ENCODE data around the gene PRKAA1.
"Not testable (repeated sequence)": the region's sequence is repeated elsewhere in the genome, so short reads cannot be mapped to it uniquely, and the experiment has no call there.

Gene PRKAA1

DNA sequence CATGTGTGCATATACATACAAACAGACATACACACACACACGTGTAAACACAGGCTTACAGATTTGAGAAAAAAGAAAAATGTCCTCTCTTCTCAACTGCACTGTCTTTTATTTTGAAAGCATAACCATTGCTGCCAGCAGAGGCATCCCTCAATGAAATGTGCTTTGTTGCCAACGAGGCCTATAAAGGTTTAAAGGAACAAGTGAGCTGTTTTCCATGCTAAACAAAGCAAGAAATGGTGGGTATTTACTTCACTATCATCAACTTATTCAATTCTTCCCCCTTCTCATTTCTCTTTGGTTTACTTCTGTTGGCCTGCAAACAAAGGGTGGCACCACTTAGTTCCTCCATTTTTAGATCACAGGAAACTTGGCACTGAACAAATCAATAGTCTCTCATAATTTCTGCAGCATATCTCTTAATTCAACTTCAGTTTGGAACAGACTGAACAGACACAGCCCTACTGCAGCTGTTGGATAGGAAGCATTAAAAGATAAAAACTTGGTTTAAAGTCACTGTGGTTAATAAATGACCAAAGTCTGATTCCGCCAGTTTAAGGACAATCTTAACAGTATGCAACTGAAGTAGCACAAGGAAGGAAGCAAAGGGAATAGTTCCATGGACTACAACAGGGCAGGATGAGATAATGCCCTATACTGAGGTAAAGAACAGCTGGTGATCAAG is 64.2 kb downstream of the PRKAA1 start:
- H3K27me3 ChIP-seq (replicated peaks), result no peaks in the 10 kb centered on the region
- TF ChIP-seq, protein P1, sequence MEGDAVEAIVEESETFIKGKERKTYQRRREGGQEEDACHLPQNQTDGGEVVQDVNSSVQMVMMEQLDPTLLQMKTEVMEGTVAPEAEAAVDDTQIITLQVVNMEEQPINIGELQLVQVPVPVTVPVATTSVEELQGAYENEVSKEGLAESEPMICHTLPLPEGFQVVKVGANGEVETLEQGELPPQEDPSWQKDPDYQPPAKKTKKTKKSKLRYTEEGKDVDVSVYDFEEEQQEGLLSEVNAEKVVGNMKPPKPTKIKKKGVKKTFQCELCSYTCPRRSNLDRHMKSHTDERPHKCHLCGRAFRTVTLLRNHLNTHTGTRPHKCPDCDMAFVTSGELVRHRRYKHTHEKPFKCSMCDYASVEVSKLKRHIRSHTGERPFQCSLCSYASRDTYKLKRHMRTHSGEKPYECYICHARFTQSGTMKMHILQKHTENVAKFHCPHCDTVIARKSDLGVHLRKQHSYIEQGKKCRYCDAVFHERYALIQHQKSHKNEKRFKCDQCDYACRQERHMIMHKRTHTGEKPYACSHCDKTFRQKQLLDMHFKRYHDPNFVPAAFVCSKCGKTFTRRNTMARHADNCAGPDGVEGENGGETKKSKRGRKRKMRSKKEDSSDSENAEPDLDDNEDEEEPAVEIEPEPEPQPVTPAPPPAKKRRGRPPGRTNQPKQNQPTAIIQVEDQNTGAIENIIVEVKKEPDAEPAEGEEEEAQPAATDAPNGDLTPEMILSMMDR (IDR thresholded peaks at IDR 0.05; ENCODE audit: low read depth, low read length, missing control alignments), result no peak
- DNase-seq, result no peak
- in situ Hi-C loops (cut with HindIII; ENCODE audit: low pct_ligation_motif_present, low sequenced_read_pairs), result no loop called here
- no peaks in the 10 kb centered on the region for H3K36me3 ChIP-seq (replicated peaks)
- no peak overlapping the region for H3K4me3 ChIP-seq (ENCODE audit: low read depth, low read length)
- peak overlapping the region; percentile 45 for H3K27ac ChIP-seq

DNA sequence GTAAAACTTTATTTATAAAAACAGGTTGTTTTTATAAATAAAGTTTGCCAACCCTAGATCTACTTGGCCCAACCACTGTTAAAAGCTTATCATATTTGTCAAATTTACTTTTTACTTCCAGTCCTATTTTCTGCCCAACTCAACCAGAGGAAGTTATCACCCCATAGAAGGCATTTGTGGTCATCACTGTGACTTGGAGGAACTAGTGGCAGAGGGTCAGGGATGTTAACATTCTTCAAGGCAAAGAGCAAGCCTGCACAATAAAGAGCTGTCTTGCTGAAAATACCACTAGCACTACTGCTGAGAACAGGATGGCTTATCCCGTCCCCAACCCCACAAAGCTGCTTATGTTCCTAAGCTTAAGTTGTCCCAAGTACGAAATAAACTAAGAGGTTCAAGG is 64.7 kb downstream of the PRKAA1 start:
- no peak for DNase-seq
- in situ Hi-C loops (cut with HindIII; ENCODE audit: low pct_ligation_motif_present, low sequenced_read_pairs), result no loop called here

DNA sequence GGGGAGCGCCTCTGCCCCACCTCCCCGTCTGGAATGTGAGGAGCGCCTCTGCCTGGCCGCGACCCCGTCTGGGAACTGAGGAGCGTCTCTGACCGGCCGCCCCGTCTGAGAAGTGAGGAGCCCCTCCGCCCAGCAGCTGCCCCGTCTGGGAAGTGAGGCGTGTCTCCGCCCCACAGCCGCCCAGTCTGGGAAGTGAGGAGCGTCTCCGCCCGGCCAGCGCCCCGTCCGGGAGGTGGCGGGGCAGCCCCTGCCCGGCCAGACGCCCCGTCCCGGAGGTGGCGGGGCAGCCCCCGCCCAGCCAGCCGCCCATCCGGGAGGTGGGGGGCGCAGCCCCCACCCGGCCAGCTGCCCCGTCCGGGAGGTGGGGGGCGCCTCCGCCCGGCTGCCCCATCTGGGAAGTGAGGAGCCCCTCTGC is 75.7 kb downstream of the PRKAA1 start:
- H3K36me3 ChIP-seq (replicated peaks); DNase-seq; H3K27ac ChIP-seq; H3K4me3 ChIP-seq (ENCODE audit: low read depth, low read length); H3K27me3 ChIP-seq (replicated peaks); in situ Hi-C loops (cut with HindIII; ENCODE audit: low pct_ligation_motif_present, low sequenced_read_pairs): not testable (repeated sequence)

More for the DNA sequence above, 64.7 kb downstream of the PRKAA1 start:
- no peak overlapping the region for H3K27ac ChIP-seq
- H3K36me3 ChIP-seq (replicated peaks), result no peaks in the 10 kb centered on the region
- H3K4me3 ChIP-seq (ENCODE audit: low read depth, low read length), result no peak overlapping the region
- no peaks in the 10 kb centered on the region for H3K27me3 ChIP-seq (replicated peaks)
- TF ChIP-seq, protein P1 (IDR thresholded peaks at IDR 0.05; ENCODE audit: low read depth, low read length, missing control alignments), result no peak

DNA sequence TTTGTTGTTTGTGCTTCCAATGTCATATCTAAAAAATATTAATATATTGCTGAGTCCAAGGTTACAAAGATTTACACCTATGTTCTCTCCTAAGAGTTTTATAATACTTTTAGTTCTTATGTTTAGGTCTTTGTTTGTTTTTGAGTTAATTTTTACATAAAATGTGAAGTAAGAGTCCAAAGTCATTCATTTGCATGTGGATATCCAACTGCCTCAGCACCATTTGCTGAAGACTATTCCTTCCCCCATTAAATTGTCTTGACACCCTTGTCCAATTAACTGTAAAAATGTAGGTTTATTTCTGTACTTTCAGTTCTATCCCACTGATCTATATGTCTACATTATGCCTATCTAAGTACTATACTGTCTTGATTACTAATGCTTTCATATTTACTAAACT is 78.1 kb downstream of the PRKAA1 start:
- Histone ChIP-seq H3K27me3 (replicated peaks) (no peaks in the 10 kb centered on the region), H3K27ac (no peak overlapping the region), H3K4me3 (ENCODE audit: low read depth, low read length) (no peak overlapping the region), H3K36me3 (replicated peaks) (no peaks in the 10 kb centered on the region)
- DNase-seq, result no peak
- TF ChIP-seq, protein P1 (IDR thresholded peaks at IDR 0.05; ENCODE audit: low read depth, low read length, missing control alignments), result no peak
- in situ Hi-C loops (cut with HindIII; ENCODE audit: low pct_ligation_motif_present, low sequenced_read_pairs), result no loop called here

DNA sequence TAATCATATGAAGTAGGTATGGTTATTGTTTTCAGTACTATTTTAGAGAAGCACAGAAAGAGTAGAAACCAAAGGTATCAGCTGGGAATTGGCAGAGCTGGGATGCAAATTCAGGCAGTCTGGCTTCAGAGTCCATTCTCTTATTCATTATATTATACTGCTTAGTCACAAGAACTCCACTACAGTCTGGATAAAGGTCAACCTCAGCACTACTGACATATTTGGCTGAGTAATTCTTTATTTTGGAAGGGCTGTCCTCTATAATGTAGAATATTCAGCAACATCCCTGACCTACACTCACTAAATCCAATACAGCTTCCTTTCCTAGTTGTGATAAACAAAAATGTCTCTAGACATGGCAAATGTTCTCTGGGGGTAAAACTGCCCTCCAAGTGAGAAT is 80.9 kb downstream of the PRKAA1 start:
- H3K4me3 ChIP-seq (ENCODE audit: low read depth, low read length), result no peak overlapping the region
- in situ Hi-C loops (cut with HindIII; ENCODE audit: low pct_ligation_motif_present, low sequenced_read_pairs), result no loop called here
- no peak overlapping the region for H3K27ac ChIP-seq
- no peak for DNase-seq
- no peaks in the 10 kb centered on the region for H3K36me3 ChIP-seq (replicated peaks)
- TF ChIP-seq, protein P1 (IDR thresholded peaks at IDR 0.05; ENCODE audit: low read depth, low read length, missing control alignments), result no peak
- no peaks in the 10 kb centered on the region for H3K27me3 ChIP-seq (replicated peaks)

DNA sequence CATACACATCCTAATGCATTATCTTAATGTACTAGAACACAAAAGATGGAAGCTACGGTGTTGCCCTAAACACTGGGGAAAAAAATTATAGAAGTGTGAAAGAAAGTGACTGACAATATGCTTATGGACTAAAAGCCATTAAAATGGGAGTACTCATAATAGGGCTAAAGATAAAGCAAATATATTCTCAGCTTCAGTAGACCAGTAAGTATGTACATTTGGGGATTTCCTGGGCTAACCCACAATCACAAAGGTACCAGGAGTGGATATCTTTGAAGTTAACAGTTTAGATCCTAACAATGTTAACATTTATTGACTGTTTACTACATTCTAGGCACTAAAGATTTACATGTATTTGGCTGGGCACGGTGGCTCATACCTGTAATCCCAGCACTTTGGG is 81.6 kb downstream of the PRKAA1 start:
- no peak overlapping the region for H3K27ac ChIP-seq
- no peak overlapping the region for H3K4me3 ChIP-seq (ENCODE audit: low read depth, low read length)
- in situ Hi-C loops (cut with HindIII; ENCODE audit: low pct_ligation_motif_present, low sequenced_read_pairs), result no loop called here
- H3K36me3 ChIP-seq (replicated peaks), result no peaks in the 10 kb centered on the region
- DNase-seq, result no peak
- TF ChIP-seq, protein P1 (IDR thresholded peaks at IDR 0.05; ENCODE audit: low read depth, low read length, missing control alignments), result no peak
- H3K27me3 ChIP-seq (replicated peaks), result no peaks in the 10 kb centered on the region
